ENCODE measurements around the gene TPRG1L.

- TF ChIP-seq CTCF (conservative IDR thresholded peaks at IDR 0.05; ENCODE audit: low read depth, low read length) (peak; percentile 91), EZH2 (IDR thresholded peaks at IDR 0.05; ENCODE audit: borderline replicate concordance, low read depth, low read length, poor library complexity, severe bottlenecking) (no peak)
Observed at GRCh38 chr1:3618881-3619671, 5.7 kb upstream of the TPRG1L start.
